SKM-1 treated with dmso at 0.1 percent for 144 hours (cell line): ENCODE results near the gene ALPG.
"Not testable (repeated sequence)": the region's sequence is repeated elsewhere in the genome, so short reads cannot be mapped to it uniquely, and the experiment has no call there.

Experiments used
- DNase-seq: peaks from one replicate; lab custom pipeline; 2025; ENCODE audit not compliant: unreplicated experiment; lab: John Stamatoyannopoulos, UW

ALPG gene

GRCh38 chr2:232394431-232394830 lies 12.2 kb upstream of the ALPG start:
- not testable (repeated sequence) for DNase-seq

- no peak for DNase-seq
Observed at GRCh38 chr2:232395586-232395985, 11.1 kb upstream of the ALPG start.

- no peak for DNase-seq
Observed at GRCh38 chr2:232396683-232397082, 10.0 kb upstream of the ALPG start.

DNA sequence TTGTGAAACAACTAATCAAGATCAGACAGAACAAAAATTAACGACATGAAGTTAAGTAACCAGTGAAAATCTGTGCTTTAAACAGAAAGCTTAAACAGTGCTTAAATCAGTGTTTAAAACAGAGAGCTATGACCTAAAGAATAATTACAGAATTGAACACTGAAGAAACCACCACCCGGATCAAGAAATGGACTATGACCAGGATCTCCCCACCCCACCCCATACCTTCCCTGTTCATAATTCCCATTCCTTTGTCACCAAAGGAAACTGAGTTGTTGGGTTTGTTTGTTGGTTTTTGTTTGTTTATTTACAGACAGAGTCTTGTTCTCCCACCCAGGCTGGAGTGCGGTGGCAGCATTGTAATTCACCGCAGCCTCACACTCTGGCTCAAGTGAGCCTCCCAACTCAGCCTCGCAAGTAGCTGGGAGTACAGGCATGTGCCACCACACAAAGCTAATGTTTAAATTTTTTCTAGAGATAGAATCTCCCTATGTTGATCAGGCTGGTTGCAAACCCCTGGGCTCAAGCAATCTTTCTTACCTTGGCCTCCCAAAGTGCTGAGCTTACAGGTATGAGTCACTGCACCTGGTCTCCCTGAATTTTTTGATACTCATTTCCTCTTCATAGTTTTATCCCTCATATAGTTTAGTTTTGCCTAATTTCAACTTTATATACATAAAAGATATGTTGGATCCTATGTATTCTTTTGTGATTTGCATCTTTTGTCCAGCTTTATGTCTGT lies 8.2 kb upstream of the ALPG start:
- DNase-seq = no peak

GRCh38 chr2:232400256-232401015 lies 6.2 kb upstream of the ALPG start:
- no peak for DNase-seq

DNA sequence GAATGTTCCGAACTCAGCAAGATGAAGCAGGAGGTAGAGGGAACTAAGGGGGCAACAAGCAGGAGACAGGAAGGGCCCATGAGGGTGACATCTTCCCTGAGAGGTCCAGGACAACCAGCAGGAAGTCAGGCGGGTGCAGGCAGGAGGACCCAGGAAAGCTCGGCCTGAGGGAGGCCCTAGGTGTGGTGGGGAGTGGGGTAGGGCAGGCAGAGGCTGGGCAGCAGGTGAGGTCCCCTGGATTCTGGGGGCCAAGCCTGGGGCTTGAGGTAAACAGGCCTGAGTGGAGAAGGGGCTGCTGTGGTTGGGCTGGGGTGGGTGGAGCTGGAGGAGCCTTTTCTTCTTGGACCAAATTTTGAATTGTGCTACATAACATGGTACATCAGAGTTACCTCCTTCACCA lies 4.1 kb upstream of the ALPG start:
- no peak for DNase-seq

- no peak for DNase-seq
Observed at GRCh38 chr2:232405943-232406510, 617 bp upstream of the ALPG start.

GRCh38 chr2:232407428-232408150 lies 945 bp downstream of the ALPG start:
- not testable (repeated sequence) for DNase-seq

GRCh38 chr2:232408269-232408668 lies 1.6 kb downstream of the ALPG start:
- DNase-seq = not testable (repeated sequence)

DNA sequence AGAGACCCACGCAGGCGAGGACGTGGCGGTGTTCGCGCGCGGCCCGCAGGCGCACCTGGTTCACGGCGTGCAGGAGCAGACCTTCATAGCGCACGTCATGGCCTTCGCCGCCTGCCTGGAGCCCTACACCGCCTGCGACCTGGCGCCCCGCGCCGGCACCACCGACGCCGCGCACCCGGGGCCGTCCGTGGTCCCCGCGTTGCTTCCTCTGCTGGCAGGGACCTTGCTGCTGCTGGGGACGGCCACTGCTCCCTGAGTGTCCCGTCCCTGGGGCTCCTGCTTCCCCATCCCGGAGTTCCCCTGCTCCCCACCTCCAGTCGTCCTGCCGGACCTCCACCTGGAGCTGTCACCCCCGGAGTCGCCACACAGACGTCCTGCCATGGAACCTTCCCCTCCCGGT lies 3.0 kb downstream of the ALPG start:
- DNase-seq = not testable (repeated sequence)

DNA sequence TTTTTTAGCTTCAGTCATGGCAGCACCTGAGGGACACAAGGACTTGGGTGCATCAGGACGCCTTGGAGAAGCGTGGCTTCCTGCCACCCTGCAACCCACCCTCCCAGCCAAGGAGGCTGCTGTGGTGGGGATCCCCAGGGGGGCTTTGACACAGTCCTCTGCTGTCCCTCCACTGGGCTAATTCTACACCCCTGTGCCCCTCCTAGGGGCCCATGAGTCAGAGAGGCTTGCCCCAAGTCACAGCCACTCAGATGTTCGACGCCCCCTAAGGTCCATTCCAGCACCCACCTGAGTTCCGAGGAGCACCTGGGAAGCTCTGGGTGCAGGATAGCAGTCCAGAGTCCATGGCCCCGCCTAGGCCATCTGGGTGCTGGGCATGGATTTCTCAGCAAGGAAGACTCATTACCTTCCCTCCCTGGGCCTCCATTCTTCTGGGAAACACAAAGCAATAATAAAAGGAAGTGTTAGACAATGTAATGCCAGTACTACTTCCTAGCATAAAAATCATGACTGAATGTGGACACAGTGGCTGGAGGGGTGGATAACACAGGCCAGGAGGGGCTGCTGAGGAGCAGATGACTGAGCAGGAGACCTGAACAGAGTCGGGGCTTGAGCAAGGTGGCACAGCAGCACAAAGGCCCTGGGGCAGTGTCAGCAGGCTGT lies 3.7 kb downstream of the ALPG start:
- no peak for DNase-seq

DNA sequence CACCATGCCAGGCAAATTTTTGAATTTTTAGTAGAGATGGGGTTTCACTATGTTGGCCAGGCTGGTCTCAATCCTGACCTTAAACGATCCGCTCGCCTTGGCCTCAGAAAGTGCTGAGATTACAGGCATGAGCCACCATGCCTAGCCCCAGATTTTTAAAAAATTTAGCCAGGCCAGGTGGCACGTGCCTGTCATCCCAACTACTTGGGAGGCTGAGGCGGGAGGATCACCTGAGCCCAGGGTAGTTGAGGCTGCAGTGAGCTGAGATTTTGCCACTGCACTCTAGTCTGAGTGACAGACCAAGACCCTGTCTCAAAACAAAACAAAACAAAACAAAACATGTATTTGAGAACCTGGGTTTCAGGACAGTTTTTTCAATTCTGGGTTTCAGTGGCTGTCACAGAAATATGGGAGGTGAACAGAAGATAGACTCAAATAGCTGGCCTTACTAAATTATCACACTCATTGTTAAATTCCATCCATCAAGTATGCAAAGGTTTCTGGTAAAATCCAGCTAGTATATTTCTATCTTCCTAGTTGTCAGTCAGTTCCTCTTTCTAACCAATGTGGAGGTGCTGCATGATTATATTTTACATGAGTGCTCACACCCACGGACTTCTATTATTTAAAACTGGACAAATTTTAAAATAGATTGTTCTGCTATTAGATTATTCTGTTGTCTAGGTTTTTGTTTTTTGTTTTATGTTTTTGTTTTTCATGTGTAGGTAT lies 5.4 kb downstream of the ALPG start:
- no peak for DNase-seq

- DNase-seq = no peak
Observed at GRCh38 chr2:232412986-232413385, 6.3 kb downstream of the ALPG start.

GRCh38 chr2:232415138-232415690 lies 8.6 kb downstream of the ALPG start:
- no peak for DNase-seq

GRCh38 chr2:232415736-232416520 lies 9.3 kb downstream of the ALPG start:
- DNase-seq = no peak

- no peak for DNase-seq
Observed at GRCh38 chr2:232416521-232417470, 10.2 kb downstream of the ALPG start.

DNA sequence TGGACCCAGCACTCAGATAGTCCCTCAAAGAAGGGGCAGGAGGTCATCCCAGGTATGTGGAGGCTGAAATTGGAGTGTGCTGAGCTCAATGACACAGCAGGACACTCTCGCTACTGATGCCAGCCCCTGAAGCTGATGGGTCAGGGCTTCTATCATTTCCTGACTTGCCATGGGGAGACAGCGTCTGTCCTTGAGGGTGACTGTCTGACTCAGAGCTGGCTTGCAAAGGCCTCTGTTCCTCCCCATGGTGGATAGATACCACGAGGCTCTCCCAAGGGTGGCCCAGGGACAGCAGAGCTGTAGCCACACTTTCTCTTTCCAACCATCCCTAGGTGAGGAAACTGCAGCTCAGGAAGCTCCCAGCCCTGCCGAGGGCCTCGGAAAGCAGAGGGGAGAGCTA lies 10.8 kb downstream of the ALPG start:
- DNase-seq = no peak

GRCh38 chr2:232418056-232418455 lies 11.4 kb downstream of the ALPG start:
- no peak for DNase-seq
